Liver (tissue), 3 donors: ENCODE measurements around the gene C3.

Experiments used
- GABPA ChIP-seq, 2 donors: IDR thresholded peaks in 1 of 2; conservative IDR thresholded peaks in 1 of 2; 2 replicates each; pipeline ENCODE4 v1.6.1; 2016; ENCODE audit warnings: antibody characterized with exemption in 2 of 2, mild to moderate bottlenecking in 1 of 2, moderate library complexity in 1 of 2
- HNF4G ChIP-seq: IDR thresholded peaks from 2 replicates; pipeline ENCODE4 v1.6.1; 2016; ENCODE audit warnings: antibody characterized with exemption
- MAX ChIP-seq: IDR thresholded peaks from 2 replicates; pipeline ENCODE4 v1.6.1; 2016; ENCODE audit warnings: antibody characterized with exemption
- RAD21 ChIP-seq, 2 donors: IDR thresholded peaks; 2 replicates each; pipeline ENCODE4 v1.6.1; 2016; ENCODE audit warnings: antibody characterized with exemption in 2 of 2, mild to moderate bottlenecking in 2 of 2
- RXRA ChIP-seq, 2 donors: IDR thresholded peaks; 2 replicates each; pipeline ENCODE4 v1.6.1; 2017 to 2018; ENCODE audit warnings: antibody characterized with exemption in 2 of 2, mild to moderate bottlenecking in 1 of 2
- SP1 ChIP-seq: IDR thresholded peaks from 2 replicates; pipeline ENCODE4 v1.6.1; 2018; ENCODE audit warnings: antibody characterized with exemption, mild to moderate bottlenecking
- TF ChIP-seq, protein P1 (sequence below): fragments of 150-350 bp; IDR thresholded peaks from 2 replicates; pipeline ENCODE4 v1.5.1; 2017; ENCODE audit warnings: improper control_type of control experiment, low read depth, low read length; ENCODE audit not compliant: missing input control
- TF ChIP-seq, protein P2 (sequence below): IDR thresholded peaks from 2 replicates; pipeline ENCODE4 v1.6.1; 2016; ENCODE audit warnings: antibody characterized with exemption
- donor health status: healthy.
- donor health status: healthy.

GRCh38 chr19:6739883-6740588 lies 19.6 kb upstream of the C3 start:
- TF ChIP-seq RXRA (IDR thresholded peaks at IDR 0.05) (peak in 1 of 2 donors; percentile 5), MAX (no peak), SP1 (no peak), HNF4G (no peak), GABPA (IDR thresholded peaks at IDR 0.05 in 1 of 2, conservative IDR thresholded peaks at IDR 0.05 in 1 of 2) (no peak), RAD21 (IDR thresholded peaks at IDR 0.05) (no peak)
- TF ChIP-seq, protein P1, sequence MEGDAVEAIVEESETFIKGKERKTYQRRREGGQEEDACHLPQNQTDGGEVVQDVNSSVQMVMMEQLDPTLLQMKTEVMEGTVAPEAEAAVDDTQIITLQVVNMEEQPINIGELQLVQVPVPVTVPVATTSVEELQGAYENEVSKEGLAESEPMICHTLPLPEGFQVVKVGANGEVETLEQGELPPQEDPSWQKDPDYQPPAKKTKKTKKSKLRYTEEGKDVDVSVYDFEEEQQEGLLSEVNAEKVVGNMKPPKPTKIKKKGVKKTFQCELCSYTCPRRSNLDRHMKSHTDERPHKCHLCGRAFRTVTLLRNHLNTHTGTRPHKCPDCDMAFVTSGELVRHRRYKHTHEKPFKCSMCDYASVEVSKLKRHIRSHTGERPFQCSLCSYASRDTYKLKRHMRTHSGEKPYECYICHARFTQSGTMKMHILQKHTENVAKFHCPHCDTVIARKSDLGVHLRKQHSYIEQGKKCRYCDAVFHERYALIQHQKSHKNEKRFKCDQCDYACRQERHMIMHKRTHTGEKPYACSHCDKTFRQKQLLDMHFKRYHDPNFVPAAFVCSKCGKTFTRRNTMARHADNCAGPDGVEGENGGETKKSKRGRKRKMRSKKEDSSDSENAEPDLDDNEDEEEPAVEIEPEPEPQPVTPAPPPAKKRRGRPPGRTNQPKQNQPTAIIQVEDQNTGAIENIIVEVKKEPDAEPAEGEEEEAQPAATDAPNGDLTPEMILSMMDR: no peak
- TF ChIP-seq, protein P2, sequence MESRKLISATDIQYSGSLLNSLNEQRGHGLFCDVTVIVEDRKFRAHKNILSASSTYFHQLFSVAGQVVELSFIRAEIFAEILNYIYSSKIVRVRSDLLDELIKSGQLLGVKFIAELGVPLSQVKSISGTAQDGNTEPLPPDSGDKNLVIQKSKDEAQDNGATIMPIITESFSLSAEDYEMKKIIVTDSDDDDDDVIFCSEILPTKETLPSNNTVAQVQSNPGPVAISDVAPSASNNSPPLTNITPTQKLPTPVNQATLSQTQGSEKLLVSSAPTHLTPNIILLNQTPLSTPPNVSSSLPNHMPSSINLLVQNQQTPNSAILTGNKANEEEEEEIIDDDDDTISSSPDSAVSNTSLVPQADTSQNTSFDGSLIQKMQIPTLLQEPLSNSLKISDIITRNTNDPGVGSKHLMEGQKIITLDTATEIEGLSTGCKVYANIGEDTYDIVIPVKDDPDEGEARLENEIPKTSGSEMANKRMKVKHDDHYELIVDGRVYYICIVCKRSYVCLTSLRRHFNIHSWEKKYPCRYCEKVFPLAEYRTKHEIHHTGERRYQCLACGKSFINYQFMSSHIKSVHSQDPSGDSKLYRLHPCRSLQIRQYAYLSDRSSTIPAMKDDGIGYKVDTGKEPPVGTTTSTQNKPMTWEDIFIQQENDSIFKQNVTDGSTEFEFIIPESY: no peak
